ENCODE results near the gene LDLRAD3. TPM values are rescaled to one million over a fixed set of nuclear protein-coding genes. Genes with fewer than 3 reads are reported as not detected.

LDLRAD3 gene
- total RNA-seq, 1 experiment from 2014 or later: 15.3 TPM

GRCh38 chr11:36078686-36079055 lies 134.8 kb downstream of the LDLRAD3 start:
- Histone ChIP-seq H2AFZ (ENCODE audit: low read length) (no peak overlapping the region), H3K4me2 (ENCODE audit: low read length) (no peak overlapping the region), H3K27ac (ENCODE audit: low read length) (no peak overlapping the region), H3K9me2 (replicated peaks; ENCODE audit: low read length) (no peaks in the 10 kb centered on the region), H3K27me3 (ENCODE audit: low read length) (no peaks in the 10 kb centered on the region), H3K9ac (ENCODE audit: low read length) (no peak overlapping the region), H3F3A (ENCODE audit: low read length, unreplicated experiment) (no peaks in the 10 kb centered on the region), H3K4me1 (ENCODE audit: insufficient read depth, low read length) (peaks cover 4% of the 10 kb centered on the region; the same call in 1 of the 2 replicates), H3K36me3 (ENCODE audit: low read depth, low read length) (peaks cover 11% of the 10 kb centered on the region; the same call in 1 of the 2 replicates), H3K9me3 (ENCODE audit: low read length) (no peaks in the 10 kb centered on the region), H3K79me2 (ENCODE audit: low read length) (no peaks in the 10 kb centered on the region), H3K4me3 (ENCODE audit: low read length) (no peak overlapping the region), H4K20me1 (ENCODE audit: low read length) (no peaks in the 10 kb centered on the region)
- BruUV-seq (replicated peaks): no TSS peak
- intact Hi-C loops (cut with micrococcal nuclease): no loop called here
- TF ChIP-seq CTCF (conservative IDR thresholded peaks at IDR 0.05; ENCODE audit: low read depth, low read length) (no peak), EZH2 (IDR thresholded peaks at IDR 0.05; ENCODE audit: low read length, unreplicated experiment) (no peak), EZH2phosphoT487 (IDR thresholded peaks at IDR 0.05; ENCODE audit: borderline replicate concordance, low read length) (no peak)
- no peak for ATAC-seq
- POLR2A ChIA-PET (ENCODE audit: unreplicated experiment): no interaction called here
- CTCF ChIA-PET: no interaction called here
- no peak for DNase-seq

- ATAC-seq: no peak
- no peak for TF ChIP-seq CTCF (conservative IDR thresholded peaks at IDR 0.05; ENCODE audit: low read depth, low read length)
- Histone ChIP-seq H3K9me3 (ENCODE audit: low read length) (no peaks in the 10 kb centered on the region), H3K27ac (ENCODE audit: low read length) (no peak overlapping the region), H3K4me2 (ENCODE audit: low read length) (no peak overlapping the region), H3K9me2 (replicated peaks; ENCODE audit: low read length) (no peaks in the 10 kb centered on the region), H3K27me3 (ENCODE audit: low read length) (no peaks in the 10 kb centered on the region), H3K4me3 (ENCODE audit: low read length) (no peak overlapping the region), H3F3A (ENCODE audit: low read length, unreplicated experiment) (no peaks in the 10 kb centered on the region), H4K20me1 (ENCODE audit: low read length) (no peaks in the 10 kb centered on the region), H3K4me1 (ENCODE audit: insufficient read depth, low read length) (peaks cover 4% of the 10 kb centered on the region; the same call in 1 of the 2 replicates), H2AFZ (ENCODE audit: low read length) (no peak overlapping the region), H3K79me2 (ENCODE audit: low read length) (no peaks in the 10 kb centered on the region), H3K36me3 (ENCODE audit: low read depth, low read length) (peaks cover 11% of the 10 kb centered on the region; the same call in 1 of the 2 replicates), H3K9ac (ENCODE audit: low read length) (no peak overlapping the region)
- no peak for DNase-seq
- intact Hi-C loops (cut with micrococcal nuclease): no loop called here
- no TSS peak for BruUV-seq (replicated peaks)
- CTCF ChIA-PET: no interaction called here
- POLR2A ChIA-PET (ENCODE audit: unreplicated experiment): no interaction called here
These were observed 136.2 kb downstream of the LDLRAD3 start for GRCh38 chr11:36079878-36080675.

- DNase-seq: no peak
- Histone ChIP-seq H3K27ac (ENCODE audit: low read length) (no peak overlapping the region), H3K4me2 (ENCODE audit: low read length) (no peak overlapping the region), H3K36me3 (ENCODE audit: low read depth, low read length) (peaks cover 11% of the 10 kb centered on the region; the same call in 1 of the 2 replicates), H3K9me2 (replicated peaks; ENCODE audit: low read length) (no peaks in the 10 kb centered on the region), H4K20me1 (ENCODE audit: low read length) (no peaks in the 10 kb centered on the region), H3K9ac (ENCODE audit: low read length) (no peak overlapping the region), H3K9me3 (ENCODE audit: low read length) (no peaks in the 10 kb centered on the region), H3K27me3 (ENCODE audit: low read length) (no peaks in the 10 kb centered on the region), H3F3A (ENCODE audit: low read length, unreplicated experiment) (no peaks in the 10 kb centered on the region), H3K4me1 (ENCODE audit: insufficient read depth, low read length) (peaks cover 4% of the 10 kb centered on the region; the same call in 1 of the 2 replicates), H3K79me2 (ENCODE audit: low read length) (no peaks in the 10 kb centered on the region), H2AFZ (ENCODE audit: low read length) (no peak overlapping the region), H3K4me3 (ENCODE audit: low read length) (no peak overlapping the region)
- CTCF ChIA-PET: interaction anchor here (0.6 kb wide), 1 partner anchor 117 kb away, joined by 3 read pairs; no protein-coding TSS in a partner anchor
- intact Hi-C loops (cut with micrococcal nuclease): no loop called here
- POLR2A ChIA-PET (ENCODE audit: unreplicated experiment): no interaction called here
- no TSS peak for BruUV-seq (replicated peaks)
- TF ChIP-seq EZH2phosphoT487 (IDR thresholded peaks at IDR 0.05; ENCODE audit: borderline replicate concordance, low read length) (no peak), CTCF (conservative IDR thresholded peaks at IDR 0.05; ENCODE audit: low read depth, low read length) (no peak), EZH2 (IDR thresholded peaks at IDR 0.05; ENCODE audit: low read length, unreplicated experiment) (no peak)
- no peak for ATAC-seq
These were observed 137.5 kb downstream of the LDLRAD3 start for GRCh38 chr11:36081274-36081945.

Data from PC-3 (cell line).